ENCODE results near the gene ATG10. TPM values are rescaled to one million over a fixed set of nuclear protein-coding genes. Genes with fewer than 3 reads are reported as not detected.

ATG10 gene
- polyA plus RNA-seq, 1 of the 3 experiments (the other 2 are of a cell fraction), result 3.2 TPM

DNA sequence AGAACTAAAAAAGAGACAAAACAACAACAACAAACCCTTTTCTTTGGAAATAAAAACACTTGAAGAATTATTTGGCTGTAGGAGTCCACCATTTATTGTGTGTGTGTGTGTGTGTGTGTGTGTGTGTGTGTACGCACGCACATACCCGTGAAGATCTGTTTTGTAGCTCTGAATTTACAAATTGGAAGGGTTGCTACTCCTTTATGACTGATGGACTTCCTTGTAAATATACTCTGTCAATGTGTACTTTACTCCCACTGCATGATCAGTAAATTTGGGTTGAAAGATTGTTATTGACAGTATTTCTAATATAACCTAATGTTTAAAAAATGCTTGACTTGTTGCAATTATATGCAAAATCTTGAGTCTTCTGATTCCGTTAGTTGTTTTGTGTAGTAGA is 148.1 kb downstream of the ATG10 start:
- no peak for DNase-seq
- no peaks in the 10 kb centered on the region for H3K36me3 ChIP-seq (replicated peaks in 1 of 2; ENCODE audit: control insufficient read depth in 1 of 2, insufficient read depth in 2 of 2, low read length in 1 of 2)
- H3K27ac ChIP-seq (ENCODE audit: low read depth in 2 of 2, low read length in 1 of 2), result no peak overlapping the region
- no peak overlapping the region for H2AFZ ChIP-seq (ENCODE audit: low read depth)
- H3K4me3 ChIP-seq (ENCODE audit: low read depth in 2 of 2, low read length in 1 of 2), result no peak overlapping the region
- no peak overlapping the region for H3K9ac ChIP-seq
- H3K9me3 ChIP-seq, result no peaks in the 10 kb centered on the region
- H3K27me3 ChIP-seq (ENCODE audit: insufficient read depth), result no peaks in the 10 kb centered on the region
- TF ChIP-seq FOXJ3 (CRISPR knock-in tag; IDR thresholded peaks at IDR 0.05) (no peak), TCF12 (IDR thresholded peaks at IDR 0.05) (no peak), RXRA (IDR thresholded peaks at IDR 0.05; ENCODE audit: borderline replicate concordance, low read depth) (no peak), MXI1 (IDR thresholded peaks at IDR 0.05; ENCODE audit: low read depth, low read length) (no peak), FOXM1 (IDR thresholded peaks at IDR 0.05; ENCODE audit: low read depth) (no peak), CHD2 (IDR thresholded peaks at IDR 0.05; ENCODE audit: low read length, partially characterized antibody) (no peak), NRF1 (IDR thresholded peaks at IDR 0.05; ENCODE audit: low read depth, low read length) (no peak), TEAD4 (IDR thresholded peaks at IDR 0.05; ENCODE audit: borderline replicate concordance, insufficient read depth) (no peak), FOSL2 (IDR thresholded peaks at IDR 0.05; ENCODE audit: borderline replicate concordance, low read depth) (no peak)
- TF ChIP-seq, protein P1, sequence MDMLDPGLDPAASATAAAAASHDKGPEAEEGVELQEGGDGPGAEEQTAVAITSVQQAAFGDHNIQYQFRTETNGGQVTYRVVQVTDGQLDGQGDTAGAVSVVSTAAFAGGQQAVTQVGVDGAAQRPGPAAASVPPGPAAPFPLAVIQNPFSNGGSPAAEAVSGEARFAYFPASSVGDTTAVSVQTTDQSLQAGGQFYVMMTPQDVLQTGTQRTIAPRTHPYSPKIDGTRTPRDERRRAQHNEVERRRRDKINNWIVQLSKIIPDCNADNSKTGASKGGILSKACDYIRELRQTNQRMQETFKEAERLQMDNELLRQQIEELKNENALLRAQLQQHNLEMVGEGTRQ (IDR thresholded peaks at IDR 0.05; ENCODE audit: borderline replicate concordance, low read depth, low read length), result no peak
- TF ChIP-seq, protein P2, sequence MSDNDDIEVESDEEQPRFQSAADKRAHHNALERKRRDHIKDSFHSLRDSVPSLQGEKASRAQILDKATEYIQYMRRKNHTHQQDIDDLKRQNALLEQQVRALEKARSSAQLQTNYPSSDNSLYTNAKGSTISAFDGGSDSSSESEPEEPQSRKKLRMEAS (IDR thresholded peaks at IDR 0.05; ENCODE audit: low read depth), result no peak
- TF ChIP-seq, protein P3, sequence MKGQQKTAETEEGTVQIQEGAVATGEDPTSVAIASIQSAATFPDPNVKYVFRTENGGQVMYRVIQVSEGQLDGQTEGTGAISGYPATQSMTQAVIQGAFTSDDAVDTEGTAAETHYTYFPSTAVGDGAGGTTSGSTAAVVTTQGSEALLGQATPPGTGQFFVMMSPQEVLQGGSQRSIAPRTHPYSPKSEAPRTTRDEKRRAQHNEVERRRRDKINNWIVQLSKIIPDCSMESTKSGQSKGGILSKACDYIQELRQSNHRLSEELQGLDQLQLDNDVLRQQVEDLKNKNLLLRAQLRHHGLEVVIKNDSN (IDR thresholded peaks at IDR 0.05; ENCODE audit: borderline replicate concordance, low read depth), result no peak
- H3F3A ChIP-seq (replicated peaks; ENCODE audit: insufficient read depth), result no peaks in the 10 kb centered on the region
- POLR2A ChIA-PET, result no interaction called here
- no peak overlapping the region for H3K4me2 ChIP-seq
- no peaks in the 10 kb centered on the region for H4K20me1 ChIP-seq (ENCODE audit: insufficient read depth)
- 99% methylated on average over 4 of the region's 4 CpGs for whole genome bisulfite sequencing (ENCODE audit: low lambda C conversion rate)
- CTCF ChIA-PET, result no interaction called here
- H3K4me1 ChIP-seq (ENCODE audit: control insufficient read depth in 1 of 2, insufficient read depth in 2 of 2, low read depth in 1 of 2, low read length in 1 of 2), result no peaks in the 10 kb centered on the region
- no peaks in the 10 kb centered on the region for H3K79me2 ChIP-seq (ENCODE audit: insufficient read depth)
- no peaks in the 10 kb centered on the region for H3K9me2 ChIP-seq

DNA sequence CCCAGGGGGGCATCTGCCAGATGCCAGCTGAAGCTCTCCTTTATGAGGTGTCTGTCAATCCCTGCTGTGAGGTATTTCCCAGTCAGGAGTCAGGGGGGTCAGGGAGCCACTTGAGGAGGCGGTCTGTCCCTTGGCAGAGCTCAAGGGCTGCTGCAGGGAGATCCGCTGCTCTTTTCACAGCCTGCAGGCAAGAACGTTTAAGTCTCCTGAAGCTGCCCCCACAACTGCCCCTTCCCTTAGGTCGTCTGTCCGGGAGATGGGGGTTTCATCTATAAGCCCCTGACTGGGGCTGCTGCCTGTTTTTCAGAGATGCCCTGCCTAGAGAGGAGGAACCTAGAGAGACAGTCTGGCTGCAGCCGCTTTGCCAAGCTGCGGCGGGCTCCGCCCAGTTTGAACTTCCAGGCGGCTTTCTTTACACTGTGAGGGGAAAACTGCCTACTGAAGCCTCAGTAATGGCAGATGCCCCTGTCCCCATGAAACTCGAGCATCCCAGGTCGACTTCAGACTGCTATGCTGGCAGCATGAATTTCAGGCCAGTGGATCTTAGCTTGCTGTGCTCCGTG is 158.0 kb downstream of the ATG10 start:
- no peaks in the 10 kb centered on the region for H3F3A ChIP-seq (replicated peaks; ENCODE audit: insufficient read depth)
- H3K9ac ChIP-seq, result no peak overlapping the region
- no peaks in the 10 kb centered on the region for H3K79me2 ChIP-seq (ENCODE audit: insufficient read depth)
- CTCF ChIA-PET, result no interaction called here
- no peaks in the 10 kb centered on the region; a peak in 1 of 4 replicates for H3K4me1 ChIP-seq (ENCODE audit: control insufficient read depth in 1 of 2, insufficient read depth in 2 of 2, low read depth in 1 of 2, low read length in 1 of 2)
- no peak overlapping the region for H3K27ac ChIP-seq (ENCODE audit: low read depth in 2 of 2, low read length in 1 of 2)
- no peak overlapping the region for H3K4me3 ChIP-seq (ENCODE audit: low read depth in 2 of 2, low read length in 1 of 2)
- no peak overlapping the region for H3K4me2 ChIP-seq
- H4K20me1 ChIP-seq (ENCODE audit: insufficient read depth), result no peaks in the 10 kb centered on the region
- DNase-seq, result no peak
- POLR2A ChIA-PET, result no interaction called here
- WGBS (ENCODE audit: low lambda C conversion rate), result 92% methylated on average over 6 of the region's 13 CpGs
- no peaks in the 10 kb centered on the region for H3K27me3 ChIP-seq (ENCODE audit: insufficient read depth)
- H2AFZ ChIP-seq (ENCODE audit: low read depth), result no peak overlapping the region
- no peaks in the 10 kb centered on the region for H3K9me3 ChIP-seq
- H3K36me3 ChIP-seq (replicated peaks in 1 of 2; ENCODE audit: control insufficient read depth in 1 of 2, insufficient read depth in 2 of 2, low read length in 1 of 2), result no peaks in the 10 kb centered on the region
- no peaks in the 10 kb centered on the region for H3K9me2 ChIP-seq
- TF ChIP-seq, protein P4, sequence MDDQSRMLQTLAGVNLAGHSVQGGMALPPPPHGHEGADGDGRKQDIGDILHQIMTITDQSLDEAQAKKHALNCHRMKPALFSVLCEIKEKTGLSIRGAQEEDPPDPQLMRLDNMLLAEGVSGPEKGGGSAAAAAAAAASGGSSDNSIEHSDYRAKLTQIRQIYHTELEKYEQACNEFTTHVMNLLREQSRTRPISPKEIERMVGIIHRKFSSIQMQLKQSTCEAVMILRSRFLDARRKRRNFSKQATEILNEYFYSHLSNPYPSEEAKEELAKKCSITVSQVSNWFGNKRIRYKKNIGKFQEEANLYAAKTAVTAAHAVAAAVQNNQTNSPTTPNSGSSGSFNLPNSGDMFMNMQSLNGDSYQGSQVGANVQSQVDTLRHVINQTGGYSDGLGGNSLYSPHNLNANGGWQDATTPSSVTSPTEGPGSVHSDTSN (IDR thresholded peaks at IDR 0.05), result no peak
- no peak for TF ChIP-seq GATA2 (CRISPR knock-in tag; IDR thresholded peaks at IDR 0.05)
- TF ChIP-seq, protein P3 (IDR thresholded peaks at IDR 0.05; ENCODE audit: borderline replicate concordance, low read depth), result no peak
- no peak for TF ChIP-seq FOSL2 (IDR thresholded peaks at IDR 0.05; ENCODE audit: borderline replicate concordance, low read depth)
- TF ChIP-seq, protein P5, sequence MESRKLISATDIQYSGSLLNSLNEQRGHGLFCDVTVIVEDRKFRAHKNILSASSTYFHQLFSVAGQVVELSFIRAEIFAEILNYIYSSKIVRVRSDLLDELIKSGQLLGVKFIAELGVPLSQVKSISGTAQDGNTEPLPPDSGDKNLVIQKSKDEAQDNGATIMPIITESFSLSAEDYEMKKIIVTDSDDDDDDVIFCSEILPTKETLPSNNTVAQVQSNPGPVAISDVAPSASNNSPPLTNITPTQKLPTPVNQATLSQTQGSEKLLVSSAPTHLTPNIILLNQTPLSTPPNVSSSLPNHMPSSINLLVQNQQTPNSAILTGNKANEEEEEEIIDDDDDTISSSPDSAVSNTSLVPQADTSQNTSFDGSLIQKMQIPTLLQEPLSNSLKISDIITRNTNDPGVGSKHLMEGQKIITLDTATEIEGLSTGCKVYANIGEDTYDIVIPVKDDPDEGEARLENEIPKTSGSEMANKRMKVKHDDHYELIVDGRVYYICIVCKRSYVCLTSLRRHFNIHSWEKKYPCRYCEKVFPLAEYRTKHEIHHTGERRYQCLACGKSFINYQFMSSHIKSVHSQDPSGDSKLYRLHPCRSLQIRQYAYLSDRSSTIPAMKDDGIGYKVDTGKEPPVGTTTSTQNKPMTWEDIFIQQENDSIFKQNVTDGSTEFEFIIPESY (IDR thresholded peaks at IDR 0.05; ENCODE audit: borderline replicate concordance, low read depth), result no peak
- TF ChIP-seq RCOR1 (IDR thresholded peaks at IDR 0.05; ENCODE audit: low read length), result no peak
- TF ChIP-seq, protein P2 (IDR thresholded peaks at IDR 0.05; ENCODE audit: low read depth), result no peak
- TF ChIP-seq JUND (IDR thresholded peaks at IDR 0.05), result no peak
- TF ChIP-seq EP300 (IDR thresholded peaks at IDR 0.05; ENCODE audit: borderline replicate concordance in 1 of 2, low read depth in 1 of 2, low read length in 1 of 2), result no peak
- no peak for TF ChIP-seq TCF12 (IDR thresholded peaks at IDR 0.05)
- TF ChIP-seq MEF2A (IDR thresholded peaks at IDR 0.05; ENCODE audit: borderline replicate concordance, low read depth), result no peak
- TF ChIP-seq, protein P1 (IDR thresholded peaks at IDR 0.05; ENCODE audit: borderline replicate concordance, low read depth, low read length), result no peak
- no peak for TF ChIP-seq GABPA (IDR thresholded peaks at IDR 0.05; ENCODE audit: low read depth)
- TF ChIP-seq MXI1 (IDR thresholded peaks at IDR 0.05; ENCODE audit: low read depth, low read length), result no peak
- no peak for TF ChIP-seq FOXJ3 (CRISPR knock-in tag; IDR thresholded peaks at IDR 0.05)
